HG03342 (cell line): ENCODE results near the gene DPEP3.
"Not testable (repeated sequence)": the region's sequence is repeated elsewhere in the genome, so short reads cannot be mapped to it uniquely, and the experiment has no call there.

Experiments
- ATAC-seq: cut with Tn5 transposase; IDR thresholded peaks from one replicate; pipeline ENCODE4 v1.9.1; 2021; ENCODE audit warnings: mild to moderate bottlenecking, moderate library complexity; ENCODE audit not compliant: unreplicated experiment

Gene DPEP3

GRCh38 chr16:67946128-67946569, 34.1 kb downstream of the DPEP3 start:
- ATAC-seq, result no peak

- ATAC-seq, result no peak
These were observed 34.8 kb downstream of the DPEP3 start for GRCh38 chr16:67945392-67945933.

- ATAC-seq, result no peak
These were observed 35.5 kb downstream of the DPEP3 start for GRCh38 chr16:67944690-67945391.

GRCh38 chr16:67943619-67944504, 36.4 kb downstream of the DPEP3 start, which contains the start of gene LCAT:
TSS of gene LCAT (minus strand) at chr16:67944120. CDS start at chr16:67944101, 19 bp downstream.
- ATAC-seq, result no peak

- ATAC-seq, result no peak
These were observed 37.1 kb downstream of the DPEP3 start for GRCh38 chr16:67943256-67943618.

GRCh38 chr16:67942510-67943255, 37.6 kb downstream of the DPEP3 start:
- ATAC-seq, result no peak

- peak; percentile 64 for ATAC-seq
These were observed 38.1 kb downstream of the DPEP3 start for GRCh38 chr16:67942200-67942509.

GRCh38 chr16:67941469-67942199, 38.7 kb downstream of the DPEP3 start:
- no peak for ATAC-seq

- ATAC-seq, result no peak
These were observed 39.7 kb downstream of the DPEP3 start for GRCh38 chr16:67940446-67941089.

GRCh38 chr16:67939507-67940445, 40.5 kb downstream of the DPEP3 start:
- no peak for ATAC-seq

GRCh38 chr16:67937713-67938112, 42.6 kb downstream of the DPEP3 start:
- ATAC-seq, result not testable (repeated sequence)

GRCh38 chr16:67936880-67937605, 43.3 kb downstream of the DPEP3 start:
- peak; percentile 56 for ATAC-seq

- ATAC-seq, result no peak
These were observed 44.0 kb downstream of the DPEP3 start, which contains the start of gene PSMB10 for GRCh38 chr16:67936124-67936879. TSS of gene PSMB10 (minus strand) at chr16:67936850. CDS start at chr16:67936749, 101 bp downstream.

GRCh38 chr16:67935402-67936123, 44.7 kb downstream of the DPEP3 start:
- peak; percentile 90 for ATAC-seq

- ATAC-seq, result no peak
These were observed 45.2 kb downstream of the DPEP3 start for GRCh38 chr16:67935101-67935401.

- ATAC-seq, result no peak
These were observed 45.8 kb downstream of the DPEP3 start for GRCh38 chr16:67934306-67935100.
